GM19193 (cell line): ENCODE results near the gene CDC27.

ENCODE experiments used
- POLR2A ChIP-seq: IDR thresholded peaks from 4 replicates; pipeline ENCODE4 v1.6.1; 2011; ENCODE audit not compliant: insufficient read depth, insufficient read length; ENCODE audit errors: extremely low read depth

Gene CDC27, protein sequence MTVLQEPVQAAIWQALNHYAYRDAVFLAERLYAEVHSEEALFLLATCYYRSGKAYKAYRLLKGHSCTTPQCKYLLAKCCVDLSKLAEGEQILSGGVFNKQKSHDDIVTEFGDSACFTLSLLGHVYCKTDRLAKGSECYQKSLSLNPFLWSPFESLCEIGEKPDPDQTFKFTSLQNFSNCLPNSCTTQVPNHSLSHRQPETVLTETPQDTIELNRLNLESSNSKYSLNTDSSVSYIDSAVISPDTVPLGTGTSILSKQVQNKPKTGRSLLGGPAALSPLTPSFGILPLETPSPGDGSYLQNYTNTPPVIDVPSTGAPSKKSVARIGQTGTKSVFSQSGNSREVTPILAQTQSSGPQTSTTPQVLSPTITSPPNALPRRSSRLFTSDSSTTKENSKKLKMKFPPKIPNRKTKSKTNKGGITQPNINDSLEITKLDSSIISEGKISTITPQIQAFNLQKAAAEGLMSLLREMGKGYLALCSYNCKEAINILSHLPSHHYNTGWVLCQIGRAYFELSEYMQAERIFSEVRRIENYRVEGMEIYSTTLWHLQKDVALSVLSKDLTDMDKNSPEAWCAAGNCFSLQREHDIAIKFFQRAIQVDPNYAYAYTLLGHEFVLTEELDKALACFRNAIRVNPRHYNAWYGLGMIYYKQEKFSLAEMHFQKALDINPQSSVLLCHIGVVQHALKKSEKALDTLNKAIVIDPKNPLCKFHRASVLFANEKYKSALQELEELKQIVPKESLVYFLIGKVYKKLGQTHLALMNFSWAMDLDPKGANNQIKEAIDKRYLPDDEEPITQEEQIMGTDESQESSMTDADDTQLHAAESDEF

DNA sequence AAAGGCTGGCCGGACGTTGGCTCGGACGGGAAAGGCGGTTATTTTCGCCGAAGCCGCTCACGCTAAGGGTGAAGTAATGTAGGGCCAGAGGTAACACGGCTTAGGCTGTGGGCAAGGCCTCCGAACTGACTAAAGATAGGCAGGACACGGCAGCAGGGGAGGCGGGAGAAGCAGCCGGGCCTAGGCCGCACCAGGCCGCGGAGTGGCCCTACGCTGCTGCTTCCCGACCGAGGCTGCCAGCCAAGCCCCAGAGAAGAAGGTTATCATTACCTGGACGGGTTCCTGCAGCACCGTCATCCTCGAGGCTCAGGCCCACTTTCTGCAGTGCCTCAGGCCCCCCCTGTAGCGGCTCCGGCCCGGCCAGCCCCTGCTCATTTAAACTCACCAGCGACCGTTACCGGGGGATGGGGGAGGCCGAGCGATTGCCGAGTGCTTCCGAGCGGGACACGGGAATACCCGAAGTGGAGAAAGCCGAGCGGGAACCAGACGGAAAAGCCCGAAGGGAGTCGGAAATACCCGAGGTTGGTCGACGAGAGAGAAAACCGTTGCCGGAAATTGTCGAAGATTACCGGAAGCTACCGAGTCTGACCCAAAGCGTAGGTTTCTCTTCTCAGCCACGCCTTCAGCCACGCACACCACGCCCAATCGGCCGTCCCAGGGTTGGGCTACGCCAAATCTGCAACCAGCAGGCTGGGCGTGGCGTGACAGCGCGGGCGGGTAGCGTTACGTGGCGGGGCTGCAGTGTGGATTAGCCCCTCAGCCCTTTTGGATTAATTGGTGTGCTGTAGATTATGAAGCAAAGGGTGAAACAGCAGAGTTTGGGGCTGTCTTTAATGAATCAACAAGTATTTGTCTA lies at the start of gene CDC27:
TSS of gene CDC27 (minus strand) at position 420 of the 856 bp plus-strand sequence. CDS start at position 297, 123 bp downstream.
- TF ChIP-seq POLR2A: peak; percentile 71

DNA sequence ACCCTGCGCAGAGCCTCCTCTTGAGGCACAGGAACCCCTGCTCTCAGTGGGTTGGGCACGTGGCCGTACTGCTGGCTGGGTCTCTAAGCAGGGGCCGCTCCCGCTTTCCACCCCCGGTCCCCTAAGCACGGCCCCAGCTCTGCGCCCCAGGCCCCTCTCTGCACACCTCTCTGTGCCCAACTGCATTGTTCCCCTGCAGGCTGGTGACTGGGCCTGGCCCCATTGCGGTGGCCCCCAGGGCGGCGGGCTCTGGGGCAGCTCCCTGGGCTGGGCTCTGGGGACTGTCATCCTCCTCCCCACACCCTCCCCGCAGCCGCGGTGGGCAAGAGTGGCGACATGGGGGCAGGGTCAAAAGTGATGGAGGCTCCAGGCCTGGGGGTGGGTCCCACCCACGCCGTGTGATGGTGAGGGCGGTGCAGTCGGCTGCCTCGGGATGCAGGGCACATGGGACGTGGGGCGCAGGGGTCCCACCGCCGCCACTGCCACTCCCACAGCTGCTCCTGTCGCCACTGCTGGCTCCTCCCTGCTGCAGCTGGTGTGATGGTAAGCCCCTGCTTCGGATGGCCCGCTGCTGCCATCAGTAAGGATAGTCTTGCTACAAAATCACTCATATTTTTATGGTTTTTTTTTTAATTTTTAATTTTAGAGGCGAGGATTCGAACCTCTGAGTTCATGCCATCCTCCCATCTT lies 49.4 kb upstream of the CDC27 start:
- TF ChIP-seq POLR2A: no peak

- no peak for TF ChIP-seq POLR2A
Observed at GRCh38 chr17:47237841-47238240, 48.7 kb upstream of the CDC27 start.

DNA sequence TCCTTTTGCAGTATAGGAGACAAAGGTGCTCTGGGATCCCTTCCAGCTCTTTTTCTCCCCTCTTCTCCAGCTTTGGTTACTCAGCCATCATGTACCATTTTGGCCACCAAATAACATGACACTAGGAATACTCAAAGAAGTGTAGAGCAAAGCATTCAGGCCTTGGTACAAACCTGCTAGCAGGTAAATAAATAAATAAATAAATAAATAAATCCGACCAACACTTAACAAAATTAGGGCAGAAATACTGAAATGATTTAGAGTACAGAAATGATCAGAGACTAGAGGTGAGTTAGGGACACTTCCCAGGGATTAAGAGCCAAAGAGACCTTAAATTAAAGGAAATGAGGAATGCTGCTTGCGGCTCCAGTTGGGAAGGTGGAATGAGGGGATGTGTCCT lies 46.8 kb upstream of the CDC27 start:
- TF ChIP-seq POLR2A: no peak

DNA sequence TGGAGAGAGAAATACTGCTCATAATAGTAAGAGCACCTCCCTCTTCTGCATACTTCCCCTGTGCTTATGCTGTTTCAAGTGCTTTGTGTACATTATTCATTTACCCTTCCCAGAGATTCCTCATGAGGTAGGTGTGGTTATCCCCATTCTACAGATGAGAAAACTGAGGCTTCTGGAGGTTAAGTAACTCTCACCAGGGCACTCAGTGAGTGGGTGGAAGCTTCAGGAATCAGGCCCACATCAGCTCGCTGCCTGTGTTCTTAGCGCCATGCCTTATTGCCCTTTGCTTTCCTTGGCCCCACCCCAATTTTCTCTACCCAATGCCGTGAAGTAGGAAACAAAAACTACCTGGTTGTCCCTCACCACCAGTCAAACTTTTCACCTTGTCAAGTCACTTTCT lies 46.4 kb upstream of the CDC27 start:
- no peak for TF ChIP-seq POLR2A

DNA sequence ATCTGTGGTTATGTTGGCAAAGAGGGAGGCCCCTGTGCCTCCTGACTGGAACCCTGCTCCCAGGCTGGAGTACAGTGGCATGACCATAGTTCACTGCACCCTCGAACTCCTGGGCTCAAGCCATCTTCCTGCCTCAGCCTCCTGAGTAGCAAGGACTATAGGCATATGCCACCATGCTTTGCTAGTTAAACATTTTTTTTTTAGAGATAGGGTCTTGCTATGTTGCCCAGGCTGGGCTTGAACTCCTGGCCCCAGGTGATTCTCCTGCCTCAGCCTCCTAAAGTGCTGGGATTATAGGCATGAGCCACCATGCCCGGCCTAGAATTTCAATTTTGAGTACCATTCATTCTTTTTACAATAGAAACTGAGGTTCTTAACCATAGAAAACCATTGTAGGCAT lies 43.4 kb upstream of the CDC27 start:
- TF ChIP-seq POLR2A: no peak

GRCh38 chr17:47231866-47232265 lies 42.8 kb upstream of the CDC27 start:
- TF ChIP-seq POLR2A: no peak

- no peak for TF ChIP-seq POLR2A
Observed at GRCh38 chr17:47231334-47231733, 42.2 kb upstream of the CDC27 start.

- TF ChIP-seq POLR2A: no peak
Observed at GRCh38 chr17:47230864-47231263, 41.8 kb upstream of the CDC27 start.

GRCh38 chr17:47229535-47230443 lies 40.7 kb upstream of the CDC27 start:
- no peak for TF ChIP-seq POLR2A

- no peak for TF ChIP-seq POLR2A
Observed at GRCh38 chr17:47227862-47228261, 38.8 kb upstream of the CDC27 start.

GRCh38 chr17:47225911-47226688 lies 37.0 kb upstream of the CDC27 start:
- no peak for TF ChIP-seq POLR2A

GRCh38 chr17:47225436-47225858 lies 36.4 kb upstream of the CDC27 start:
- TF ChIP-seq POLR2A: no peak

GRCh38 chr17:47224966-47225365 lies 35.9 kb upstream of the CDC27 start:
- no peak for TF ChIP-seq POLR2A
